AG20443 (cell line): ENCODE results near the gene MOB2.

ENCODE experiments used
- DNase-seq: peaks from one replicate; pipeline ENCODE4 v3.0.0; 2012; ENCODE audit warnings: low spot score, mixed read lengths

The MOB2 gene

GRCh38 chr11:1457326-1457680, 29.3 kb downstream of the MOB2 start:
- no peak for DNase-seq

- DNase-seq: no peak
Observed at GRCh38 chr11:1456596-1457325, 29.8 kb downstream of the MOB2 start.

- no peak for DNase-seq
Observed at GRCh38 chr11:1456176-1456575, 30.4 kb downstream of the MOB2 start.

DNA sequence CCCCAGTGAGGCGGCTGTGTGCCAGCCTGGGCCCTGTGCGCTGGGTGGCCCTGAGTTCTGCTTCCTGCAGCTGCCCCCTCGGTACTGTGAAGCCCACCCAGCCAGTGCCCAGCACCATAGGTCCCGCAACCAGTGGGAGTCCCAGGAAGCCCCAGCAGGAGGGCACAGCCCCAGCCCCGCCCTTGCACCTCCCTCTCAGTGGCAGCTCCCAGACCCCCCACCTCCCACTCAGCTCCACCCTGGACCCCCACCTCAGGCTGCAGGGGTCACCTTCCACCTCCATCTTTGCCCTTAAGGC, 30.9 kb downstream of the MOB2 start:
- DNase-seq: no peak

- DNase-seq: no peak
Observed at GRCh38 chr11:1455032-1455762, 31.4 kb downstream of the MOB2 start.

- DNase-seq: no peak
Observed at GRCh38 chr11:1454576-1454975, 32.0 kb downstream of the MOB2 start.

DNA sequence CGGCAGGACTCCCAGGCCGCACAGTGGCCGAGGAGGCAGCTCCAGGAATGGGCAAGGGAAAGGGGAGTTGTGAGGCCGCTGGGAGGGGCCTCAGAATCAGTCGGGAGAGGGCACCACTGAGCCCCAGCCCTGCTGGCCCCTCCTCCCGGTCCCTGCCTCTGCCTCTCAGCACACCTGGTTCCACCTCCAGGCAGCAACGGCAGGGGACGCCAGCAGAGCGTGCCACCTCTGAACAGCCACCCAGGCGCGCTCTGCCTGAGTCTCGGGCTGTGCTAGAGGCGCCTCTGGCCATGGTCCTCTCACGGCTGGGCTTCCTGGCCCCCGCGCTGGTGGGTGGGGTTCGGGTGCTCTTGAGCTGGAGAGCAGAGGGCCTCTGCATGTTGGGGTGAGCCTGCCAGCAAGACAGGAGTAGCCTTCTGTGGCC, 33.0 kb downstream of the MOB2 start:
- no peak for DNase-seq

- DNase-seq: no peak
Observed at GRCh38 chr11:1452744-1453143, 33.8 kb downstream of the MOB2 start.

- DNase-seq: no peak
Observed at GRCh38 chr11:1451781-1452470, 34.7 kb downstream of the MOB2 start.

DNA sequence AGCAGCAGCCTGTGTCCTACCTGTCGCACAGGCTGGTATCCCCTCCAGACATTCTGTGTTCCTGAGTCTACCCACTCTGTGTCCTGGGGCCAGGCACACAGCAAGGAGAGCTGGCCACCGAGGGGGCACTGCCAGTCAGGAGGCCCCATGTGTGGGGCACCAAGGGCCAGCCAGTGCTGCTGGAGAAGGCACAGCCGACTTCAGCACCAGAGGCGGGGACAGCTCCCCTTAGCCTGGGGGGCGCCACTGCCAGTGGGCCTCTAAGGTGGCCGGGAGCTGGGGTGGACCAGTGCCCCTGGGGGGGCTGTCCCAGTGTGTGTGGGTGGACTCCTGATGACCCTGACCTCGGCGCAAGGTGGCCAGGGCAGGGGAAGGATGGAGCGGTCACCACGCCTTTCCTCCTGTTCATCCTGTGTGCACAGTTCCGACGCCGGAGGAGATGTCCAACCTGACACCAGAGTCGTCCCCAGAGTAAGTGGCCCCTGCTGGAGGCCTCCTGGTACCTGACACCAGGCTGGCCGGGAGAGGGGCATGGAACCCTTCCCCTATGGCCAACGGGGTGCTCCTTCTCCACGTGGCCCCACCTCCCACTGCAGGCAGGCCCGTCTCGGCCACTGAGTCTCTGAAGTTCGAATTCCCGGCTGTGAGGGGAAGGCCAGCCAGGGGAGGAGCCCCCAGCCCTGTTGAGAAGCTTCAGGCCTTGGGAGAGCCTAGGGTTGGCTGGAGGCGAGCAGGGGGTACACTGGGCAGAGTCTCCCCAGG, 35.4 kb downstream of the MOB2 start:
- DNase-seq: no peak

- DNase-seq: no peak
Observed at GRCh38 chr11:1450344-1450875, 36.2 kb downstream of the MOB2 start.

GRCh38 chr11:1449490-1450243, 36.9 kb downstream of the MOB2 start:
- no peak for DNase-seq

DNA sequence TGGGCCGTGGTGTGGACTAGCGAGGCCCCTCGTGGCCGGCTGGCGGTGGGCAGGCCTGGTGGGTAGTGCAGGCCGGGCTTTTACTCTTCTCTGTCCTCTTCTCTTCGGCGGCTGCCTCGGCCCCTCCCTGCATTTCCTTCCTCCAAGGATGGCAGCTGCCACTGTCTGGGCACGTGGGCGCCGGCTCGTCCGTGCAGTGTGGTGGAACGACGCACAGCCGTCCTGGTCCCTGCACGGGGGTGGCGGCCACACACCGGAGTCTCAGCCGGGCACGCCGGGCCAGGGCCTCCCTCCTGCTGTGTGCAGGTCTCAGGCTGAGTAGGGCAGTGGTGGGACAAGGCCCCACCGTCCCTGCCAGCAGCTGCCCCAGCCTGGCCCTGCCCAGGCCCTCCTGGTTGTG, 37.7 kb downstream of the MOB2 start:
- DNase-seq: no peak

GRCh38 chr11:1447845-1448825, 38.4 kb downstream of the MOB2 start:
- DNase-seq: no peak

- DNase-seq: no peak
Observed at GRCh38 chr11:1446623-1447022, 40.0 kb downstream of the MOB2 start.

DNA sequence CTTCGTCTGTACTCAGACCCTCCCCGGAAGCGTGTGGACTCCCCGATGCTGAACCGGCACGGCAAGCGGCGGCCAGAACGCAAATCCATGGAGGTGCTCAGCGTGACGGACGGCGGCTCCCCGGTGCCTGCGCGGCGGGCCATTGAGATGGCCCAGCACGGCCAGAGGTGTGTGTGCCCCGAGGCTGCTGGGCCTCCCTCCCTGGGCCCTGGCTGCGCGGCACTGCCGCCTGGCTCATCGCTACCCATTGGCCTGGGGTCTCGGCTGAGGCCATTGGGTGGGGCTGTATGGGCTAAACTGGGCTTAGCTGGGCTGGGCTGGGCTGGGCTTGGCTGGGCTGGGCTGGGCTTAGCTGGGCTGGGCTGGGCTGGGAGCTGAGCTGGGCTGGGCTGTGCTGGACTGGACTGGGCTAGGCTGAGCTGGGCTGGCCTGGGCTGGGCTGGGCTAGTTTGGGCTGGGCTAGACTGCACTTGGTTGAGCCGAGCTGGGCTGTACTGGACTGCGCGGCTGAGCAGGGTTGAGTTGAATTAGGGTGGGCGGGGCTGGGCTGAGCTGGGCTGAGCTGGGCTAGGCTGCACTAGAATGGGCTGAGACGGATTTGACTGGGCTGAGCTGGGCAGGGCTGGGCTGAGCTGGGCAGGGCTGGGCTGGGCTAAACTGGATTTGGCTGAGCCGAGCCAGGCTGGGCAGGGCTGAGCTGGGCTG, 40.7 kb downstream of the MOB2 start:
- no peak for DNase-seq

- no peak for DNase-seq
Observed at GRCh38 chr11:1444823-1445422, 41.7 kb downstream of the MOB2 start.

GRCh38 chr11:1444321-1444720, 42.3 kb downstream of the MOB2 start:
- DNase-seq: no peak

DNA sequence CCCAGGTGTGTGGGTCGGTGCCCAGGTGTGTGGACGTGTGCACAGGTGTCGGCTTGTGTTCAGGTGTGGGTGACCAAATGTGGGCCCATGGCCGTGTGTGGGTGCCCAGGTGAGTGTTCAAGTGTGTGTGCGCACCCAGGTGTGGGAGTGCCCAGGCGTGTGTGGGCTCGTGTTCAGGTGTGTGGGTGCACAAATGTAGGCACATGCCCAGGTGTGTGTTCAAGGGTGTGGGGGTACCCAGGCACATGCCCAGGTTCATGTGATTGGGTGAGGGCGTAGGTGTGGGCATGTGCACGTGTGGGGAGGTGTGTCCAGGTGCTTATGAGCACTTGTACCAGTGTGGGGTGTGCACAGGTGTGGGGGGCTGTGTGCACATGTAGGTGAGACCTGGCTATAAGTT, 42.8 kb downstream of the MOB2 start:
- DNase-seq: no peak
